ENCODE results near the gene ZNF280A. TPM values are rescaled to one million over a fixed set of nuclear protein-coding genes. Genes with fewer than 3 reads are reported as not detected.
A peak's percentile ranks its signal among the peaks of the same experiment; 100 is the strongest.
"Not testable (repeated sequence)": the region's sequence is repeated elsewhere in the genome, so short reads cannot be mapped to it uniquely, and the experiment has no call there.

The ZNF280A gene
- total RNA-seq, 2 experiments from 2014 or later, result not detected

- H3K27me3 Mint-ChIP-seq (ENCODE audit: low read depth); H3K27ac Mint-ChIP-seq; H3K4me3 Mint-ChIP-seq; H3K36me3 Mint-ChIP-seq (ENCODE audit: low read depth); CTCF ChIA-PET; DNase-seq; intact Hi-C loops (cut with micrococcal nuclease); H3K4me1 Mint-ChIP-seq (ENCODE audit: low read depth): not testable (repeated sequence)
- H3K9me3 Mint-ChIP-seq, result peaks cover 16% of the 10 kb centered on the region
Observed at GRCh38 chr22:22471104-22471503, 49.0 kb downstream of the ZNF280A start.

- CTCF ChIA-PET, result interaction anchor here (0.5 to 0.7 kb wide), 2 partner anchors 40 to 113 kb away, joined by 3 read pairs; no protein-coding TSS in a partner anchor
- DNase-seq, result no peak
- Mint-ChIP-seq H3K36me3 (ENCODE audit: low read depth) (no peaks in the 10 kb centered on the region), H3K4me1 (ENCODE audit: low read depth) (no peaks in the 10 kb centered on the region), H3K27me3 (ENCODE audit: low read depth) (peaks cover 11% of the 10 kb centered on the region), H3K4me3 (no peak overlapping the region), H3K9me3 (peaks cover 16% of the 10 kb centered on the region), H3K27ac (no peak overlapping the region)
- intact Hi-C loops (cut with micrococcal nuclease), result no loop called here
Observed at GRCh38 chr22:22469527-22469926, 50.5 kb downstream of the ZNF280A start.

GRCh38 chr22:22468794-22469469 is 51.1 kb downstream of the ZNF280A start:
- peaks cover 16% of the 10 kb centered on the region for H3K27me3 Mint-ChIP-seq (ENCODE audit: low read depth)
- DNase-seq; H3K27ac Mint-ChIP-seq; H3K4me1 Mint-ChIP-seq (ENCODE audit: low read depth); H3K4me3 Mint-ChIP-seq; intact Hi-C loops (cut with micrococcal nuclease); H3K36me3 Mint-ChIP-seq (ENCODE audit: low read depth): not testable (repeated sequence)
- CTCF ChIA-PET, result interaction anchor here (0.5 to 0.7 kb wide), 2 partner anchors 41 to 112 kb away, joined by 3 read pairs; no protein-coding TSS in a partner anchor
- peaks cover 16% of the 10 kb centered on the region for H3K9me3 Mint-ChIP-seq

- intact Hi-C loops (cut with micrococcal nuclease), result no loop called here
- no peak for DNase-seq
- Mint-ChIP-seq H3K9me3 (peaks cover 16% of the 10 kb centered on the region), H3K4me3 (no peak overlapping the region), H3K27ac (no peak overlapping the region), H3K4me1 (ENCODE audit: low read depth) (no peaks in the 10 kb centered on the region), H3K27me3 (ENCODE audit: low read depth) (peaks cover 27% of the 10 kb centered on the region), H3K36me3 (ENCODE audit: low read depth) (no peaks in the 10 kb centered on the region)
- CTCF ChIA-PET, result interaction anchor here (0.8 to 6.6 kb wide), 5 partner anchors 20 to 122 kb away, joined by 3 to 44 read pairs (median 3); no protein-coding TSS in a partner anchor
Observed at GRCh38 chr22:22467112-22467511, 53.0 kb downstream of the ZNF280A start.

- H3K27ac Mint-ChIP-seq, result no peak overlapping the region
- H3K9me3 Mint-ChIP-seq, result peaks cover 16% of the 10 kb centered on the region
- no peaks in the 10 kb centered on the region for H3K36me3 Mint-ChIP-seq (ENCODE audit: low read depth)
- CTCF ChIA-PET, result interaction anchor here (0.7 to 6.6 kb wide), 6 partner anchors 34 to 244 kb away, joined by 3 to 44 read pairs (median 11); no protein-coding TSS in a partner anchor
- intact Hi-C loops (cut with micrococcal nuclease), result loop anchor here (2.0 kb wide), 1 partner anchor 121 kb away; no protein-coding TSS in a partner anchor
- H3K4me3 Mint-ChIP-seq, result no peak overlapping the region
- H3K27me3 Mint-ChIP-seq (ENCODE audit: low read depth), result peaks cover 27% of the 10 kb centered on the region
- no peak for DNase-seq
- no peaks in the 10 kb centered on the region for H3K4me1 Mint-ChIP-seq (ENCODE audit: low read depth)
Observed at GRCh38 chr22:22465782-22466181, 54.3 kb downstream of the ZNF280A start.

- intact Hi-C loops (cut with micrococcal nuclease), result loop anchor here (2.0 kb wide), 1 partner anchor 122 kb away; no protein-coding TSS in a partner anchor
Observed at GRCh38 chr22:22465094-22465602, 54.9 kb downstream of the ZNF280A start.

GRCh38 chr22:22464541-22465054 is 55.5 kb downstream of the ZNF280A start:
- CTCF ChIA-PET, result interaction anchor here (0.6 to 6.6 kb wide), 17 partner anchors 9 to 345 kb away, joined by 3 to 44 read pairs (median 3); no protein-coding TSS in a partner anchor
- peaks cover 16% of the 10 kb centered on the region for H3K9me3 Mint-ChIP-seq
- H3K36me3 Mint-ChIP-seq (ENCODE audit: low read depth), result peaks cover 1% of the 10 kb centered on the region
- H3K27ac Mint-ChIP-seq, result no peak overlapping the region
- intact Hi-C loops (cut with micrococcal nuclease), result loop anchor here (2.0 to 5.0 kb wide), 2 partner anchors 122 to 257 kb away; no protein-coding TSS in a partner anchor
- H3K4me1 Mint-ChIP-seq (ENCODE audit: low read depth), result no peaks in the 10 kb centered on the region
- H3K27me3 Mint-ChIP-seq (ENCODE audit: low read depth), result peaks cover 27% of the 10 kb centered on the region
- no peak for DNase-seq
- no peak overlapping the region for H3K4me3 Mint-ChIP-seq

More at GRCh38 chr22:22465094-22465602, 54.9 kb downstream of the ZNF280A start:
- Mint-ChIP-seq H3K27me3 (ENCODE audit: low read depth) (peaks cover 27% of the 10 kb centered on the region), H3K4me1 (ENCODE audit: low read depth) (no peaks in the 10 kb centered on the region), H3K9me3 (peaks cover 16% of the 10 kb centered on the region), H3K4me3 (no peak overlapping the region), H3K27ac (no peak overlapping the region), H3K36me3 (ENCODE audit: low read depth) (no peaks in the 10 kb centered on the region)
- DNase-seq, result no peak
- CTCF ChIA-PET, result interaction anchor here (0.6 to 6.6 kb wide), 9 partner anchors 8 to 245 kb away, joined by 3 to 44 read pairs (median 4); no protein-coding TSS in a partner anchor

GRCh38 chr22:22463855-22464540 is 56.1 kb downstream of the ZNF280A start:
- peak; percentile 75 for DNase-seq
- no peak overlapping the region for H3K4me3 Mint-ChIP-seq
- CTCF ChIA-PET, result interaction anchor here (0.6 to 6.6 kb wide), 20 partner anchors 9 to 346 kb away, joined by 3 to 44 read pairs (median 4); no protein-coding TSS in a partner anchor
- intact Hi-C loops (cut with micrococcal nuclease), result loop anchor here (2.0 to 5.0 kb wide), 3 partner anchors 95 to 257 kb away; partner anchors contain the start of gene PRAME
- H3K27me3 Mint-ChIP-seq (ENCODE audit: low read depth), result peaks cover 27% of the 10 kb centered on the region
- peaks cover 1% of the 10 kb centered on the region for H3K36me3 Mint-ChIP-seq (ENCODE audit: low read depth)
- peaks cover 16% of the 10 kb centered on the region for H3K9me3 Mint-ChIP-seq
- no peak overlapping the region for H3K27ac Mint-ChIP-seq
- H3K4me1 Mint-ChIP-seq (ENCODE audit: low read depth), result no peaks in the 10 kb centered on the region

Other genes starting within 250 kb of the ZNF280A start
- gene ZNF280B, start 11.5 kb downstream of the ZNF280A start, total RNA-seq, result 1 to 10 TPM; 1.7 to 1.8 TPM
- not detected for gene PRAME, start 39.0 kb upstream of the ZNF280A start, total RNA-seq
- not detected for gene GGTLC2, start 124.3 kb upstream of the ZNF280A start, total RNA-seq

Data from activated naive CD4-positive, alpha-beta T cell treated with anti-CD3 and anti-CD28 coated beads for 36 hours (primary cell).